Epidermal melanocyte (primary cell): ENCODE measurements around the gene RSRC1.
"Not testable (repeated sequence)": the region's sequence is repeated elsewhere in the genome, so short reads cannot be mapped to it uniquely, and the experiment has no call there.

ENCODE experiments used
- DNase-seq: peaks from one replicate; pipeline ENCODE4 v3.0.0; 2011; ENCODE audit warnings: low spot score; ENCODE audit not compliant: insufficient read length

The RSRC1 gene

GRCh38 chr3:158109804-158110657 lies at the start of gene RSRC1:
RSRC1 (plus strand) TSS chr3:158110089; CDS start chr3:158122105, 12,016 bp downstream.
- peak; percentile 19 for DNase-seq

GRCh38 chr3:158065574-158065973 lies 44.3 kb upstream of the RSRC1 start:
- not testable (repeated sequence) for DNase-seq

GRCh38 chr3:158072790-158073189 lies 37.1 kb upstream of the RSRC1 start:
- no peak for DNase-seq

- no peak for DNase-seq
Observed at GRCh38 chr3:158074591-158074990, 35.3 kb upstream of the RSRC1 start.

- no peak for DNase-seq
Observed at GRCh38 chr3:158079599-158079998, 30.3 kb upstream of the RSRC1 start.

- DNase-seq = no peak
Observed at GRCh38 chr3:158084651-158085050, 25.2 kb upstream of the RSRC1 start.

- no peak for DNase-seq
Observed at GRCh38 chr3:158085358-158085757, 24.5 kb upstream of the RSRC1 start.

- no peak for DNase-seq
Observed at GRCh38 chr3:158085931-158086330, 24.0 kb upstream of the RSRC1 start.

GRCh38 chr3:158086361-158086760 lies 23.5 kb upstream of the RSRC1 start:
- DNase-seq = no peak

GRCh38 chr3:158086776-158087175 lies 23.1 kb upstream of the RSRC1 start:
- no peak for DNase-seq

GRCh38 chr3:158091531-158091930 lies 18.4 kb upstream of the RSRC1 start:
- DNase-seq = peak; percentile 63

GRCh38 chr3:158093526-158093925 lies 16.4 kb upstream of the RSRC1 start:
- DNase-seq = no peak

- no peak for DNase-seq
Observed at GRCh38 chr3:158094235-158095110, 15.4 kb upstream of the RSRC1 start.

- no peak for DNase-seq
Observed at GRCh38 chr3:158095111-158095813, 14.6 kb upstream of the RSRC1 start.

- DNase-seq = no peak
Observed at GRCh38 chr3:158095814-158096704, 13.8 kb upstream of the RSRC1 start.

- no peak for DNase-seq
Observed at GRCh38 chr3:158097081-158097592, 12.8 kb upstream of the RSRC1 start.

- DNase-seq = no peak
Observed at GRCh38 chr3:158097593-158098308, 12.1 kb upstream of the RSRC1 start.

- no peak for DNase-seq
Observed at GRCh38 chr3:158098309-158098639, 11.6 kb upstream of the RSRC1 start.

- DNase-seq = no peak
Observed at GRCh38 chr3:158098834-158099424, 11.0 kb upstream of the RSRC1 start.
